ENCODE measurements around the gene PIP4K2A. TPM values are rescaled to one million over a fixed set of nuclear protein-coding genes. Genes with fewer than 3 reads are reported as not detected.
A peak's percentile ranks its signal among the peaks of the same experiment; 100 is the strongest.

The PIP4K2A gene
- total RNA-seq, 2 experiments from 2014 or later = 126 to 137 TPM

DNA sequence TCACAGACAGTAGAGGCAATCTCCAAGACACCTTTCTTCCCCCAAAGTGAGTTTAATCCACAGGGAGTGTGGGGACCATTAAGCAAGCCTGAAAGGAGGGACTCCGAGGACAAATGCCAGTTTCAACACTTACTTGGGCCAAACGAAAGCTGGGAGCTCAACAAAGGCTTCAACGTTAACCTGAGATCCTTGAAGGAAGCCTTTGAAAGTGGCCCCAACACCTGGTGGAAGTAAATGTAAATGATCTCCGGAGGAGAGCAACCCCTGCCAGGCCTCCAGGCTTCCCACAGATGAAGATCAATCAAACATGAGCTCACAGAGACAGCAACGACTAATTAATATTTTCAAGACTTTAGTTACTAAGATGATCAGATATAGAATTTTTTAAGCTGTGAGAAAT, 103.8 kb downstream of the PIP4K2A start:
- Mint-ChIP-seq H3K4me1 (peaks cover 93% of the 10 kb centered on the region), H3K36me3 (ENCODE audit: low read depth) (peaks cover 53% of the 10 kb centered on the region), H3K27ac (peak overlapping the region; percentile 88), H3K9me3 (peaks cover 2% of the 10 kb centered on the region), H3K27me3 (no peaks in the 10 kb centered on the region), H3K4me3 (peak overlapping the region; percentile 44)
- ChIA-PET CTCF (interaction anchor here (1.0 to 5.6 kb wide), 7 partner anchors 10 to 608 kb away, joined by 3 to 28 read pairs (median 5); partner anchors contain the start of gene PIP4K2A), POLR2A (interaction anchor here (0.6 to 12.8 kb wide), 9 partner anchors 9 to 270 kb away, joined by 3 to 198 read pairs (median 17); no protein-coding TSS in a partner anchor)
- DNase-seq = no peak

DNA sequence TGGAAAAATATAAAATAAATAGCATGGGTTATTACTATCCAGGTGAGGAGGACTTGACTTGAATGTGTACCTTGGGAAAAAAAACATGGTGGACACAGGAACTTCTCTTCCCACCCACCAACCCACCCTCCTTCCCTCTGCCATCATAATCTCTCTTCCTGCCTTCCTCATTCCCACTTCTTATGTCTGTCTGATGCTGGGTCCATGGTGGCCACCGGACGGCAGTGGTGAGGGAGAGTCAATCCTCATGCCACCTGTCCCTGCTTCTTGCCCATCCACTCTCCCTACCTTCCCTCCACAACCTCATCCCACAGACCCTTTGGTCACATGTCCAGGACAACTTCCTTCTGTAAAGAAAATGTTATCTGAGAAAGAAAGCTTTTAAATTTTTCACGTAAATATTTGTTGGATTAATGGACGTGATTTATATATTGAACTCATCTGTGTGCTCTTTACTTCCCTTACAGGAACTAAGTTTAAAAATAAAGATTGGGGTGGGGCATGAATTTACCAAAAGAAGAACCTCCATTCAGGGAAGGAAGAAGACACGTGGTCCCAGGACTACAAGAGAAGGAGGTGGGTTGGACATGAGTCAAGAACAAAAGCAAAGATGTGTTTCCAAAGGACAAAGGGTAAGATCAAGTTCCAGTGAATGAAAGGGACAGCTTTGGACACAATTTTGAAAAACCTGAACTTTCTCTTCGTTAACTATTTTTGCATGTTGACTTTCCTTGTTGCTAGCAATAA, 104.5 kb downstream of the PIP4K2A start:
- peaks cover 93% of the 10 kb centered on the region for H3K4me1 Mint-ChIP-seq
- peaks cover 59% of the 10 kb centered on the region for H3K36me3 Mint-ChIP-seq (ENCODE audit: low read depth)
- ChIA-PET POLR2A (interaction anchor here (1.4 to 12.8 kb wide), 7 partner anchors 9 to 173 kb away, joined by 5 to 198 read pairs (median 19); no protein-coding TSS in a partner anchor), CTCF (interaction anchor here (1.0 to 5.6 kb wide), 4 partner anchors 10 to 36 kb away, joined by 4 to 28 read pairs (median 8); no protein-coding TSS in a partner anchor)
- DNase-seq = no peak
- H3K27me3 Mint-ChIP-seq = no peaks in the 10 kb centered on the region
- no peak overlapping the region for H3K4me3 Mint-ChIP-seq
- H3K27ac Mint-ChIP-seq = peak overlapping the region; percentile 88
- peaks cover 2% of the 10 kb centered on the region for H3K9me3 Mint-ChIP-seq

DNA sequence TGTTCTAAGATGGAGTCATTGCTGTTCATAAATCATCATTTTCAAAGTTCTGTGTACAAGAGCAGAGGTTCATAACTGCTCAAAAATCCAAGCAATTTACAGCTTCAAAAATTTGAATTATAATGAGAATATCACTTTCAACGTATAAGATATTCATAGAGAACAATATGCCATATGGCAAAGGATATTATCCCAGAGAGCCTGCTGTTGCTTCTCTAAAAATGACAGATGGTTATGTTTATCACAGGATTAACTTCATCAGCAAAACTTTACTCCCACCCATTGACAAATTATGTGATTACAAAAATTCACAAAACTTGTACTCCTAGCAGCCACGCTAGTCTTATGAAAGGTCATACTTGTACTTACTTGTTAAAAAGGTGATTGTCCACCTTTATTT, 105.1 kb downstream of the PIP4K2A start:
- ChIA-PET CTCF (interaction anchor here (5.6 kb wide), 1 partner anchor 21 kb away, joined by 28 read pairs; no protein-coding TSS in a partner anchor), POLR2A (interaction anchor here (12.8 kb wide), 1 partner anchor 18 kb away, joined by 198 read pairs; no protein-coding TSS in a partner anchor)
- peaks cover 93% of the 10 kb centered on the region for H3K4me1 Mint-ChIP-seq
- peaks cover 63% of the 10 kb centered on the region for H3K36me3 Mint-ChIP-seq (ENCODE audit: low read depth)
- no peak overlapping the region for H3K27ac Mint-ChIP-seq
- H3K4me3 Mint-ChIP-seq = no peak overlapping the region
- H3K27me3 Mint-ChIP-seq = no peaks in the 10 kb centered on the region
- H3K9me3 Mint-ChIP-seq = peaks cover 2% of the 10 kb centered on the region
- DNase-seq = no peak

DNA sequence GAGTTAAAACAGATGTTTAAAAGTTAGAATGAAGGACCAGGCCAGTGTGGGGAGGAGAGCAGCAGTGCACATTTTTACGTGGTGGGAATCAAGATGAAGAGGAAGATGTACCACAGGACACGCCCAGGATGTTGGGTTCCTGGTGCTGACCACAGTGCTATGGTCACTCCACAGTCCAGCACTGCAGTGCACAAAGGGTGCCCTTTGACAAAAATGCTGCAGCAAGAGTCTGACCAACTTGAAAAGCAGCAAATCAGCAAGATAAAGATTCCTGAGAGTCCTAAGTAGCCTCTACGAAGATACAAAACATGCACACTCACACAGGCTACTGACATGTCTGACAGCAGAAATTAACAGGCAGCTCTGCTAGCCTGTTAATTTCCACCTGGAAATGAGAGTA, 107.1 kb downstream of the PIP4K2A start:
- Mint-ChIP-seq H3K4me3 (no peak overlapping the region), H3K9me3 (peaks cover 2% of the 10 kb centered on the region), H3K27me3 (no peaks in the 10 kb centered on the region), H3K27ac (peak overlapping the region; percentile 63), H3K36me3 (ENCODE audit: low read depth) (peaks cover 61% of the 10 kb centered on the region), H3K4me1 (peaks cover 79% of the 10 kb centered on the region)
- CTCF ChIA-PET = interaction anchor here (1.4 kb wide), 1 partner anchor 33 kb away, joined by 3 read pairs; no protein-coding TSS in a partner anchor
- DNase-seq = no peak
- POLR2A ChIA-PET = interaction anchor here (4.6 kb wide), 1 partner anchor 23 kb away, joined by 22 read pairs; no protein-coding TSS in a partner anchor

DNA sequence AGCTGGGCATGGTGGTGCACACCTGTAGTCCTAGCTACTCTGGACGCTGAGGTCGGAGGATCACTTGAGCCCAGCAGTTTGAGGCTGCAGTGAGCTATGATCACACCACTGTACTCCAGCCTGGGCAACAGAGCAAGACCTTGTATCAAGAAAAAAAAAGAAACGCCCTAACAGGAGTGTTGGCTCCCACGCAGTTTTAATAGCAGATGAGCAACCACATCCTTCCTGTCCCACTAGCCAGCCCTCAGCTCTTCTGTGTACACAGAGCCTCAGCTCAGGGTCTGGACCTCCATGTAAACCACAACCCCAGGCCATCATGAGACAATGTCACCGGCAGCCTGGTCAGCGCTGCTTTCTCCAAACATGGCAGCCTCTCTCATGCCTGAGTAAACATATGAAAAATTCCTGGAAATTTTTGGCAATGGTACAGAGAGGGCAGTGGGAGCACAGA, 108.2 kb downstream of the PIP4K2A start:
- peak overlapping the region; percentile 64 for H3K27ac Mint-ChIP-seq
- H3K4me1 Mint-ChIP-seq = peaks cover 78% of the 10 kb centered on the region
- POLR2A ChIA-PET = interaction anchor here (0.7 to 4.6 kb wide), 7 partner anchors 24 to 603 kb away, joined by 3 to 22 read pairs (median 4); partner anchors contain the start of genes COMMD3, DNAJC1 and PIP4K2A
- peak; percentile 59 for DNase-seq
- no peaks in the 10 kb centered on the region for H3K27me3 Mint-ChIP-seq
- H3K4me3 Mint-ChIP-seq = peak overlapping the region; percentile 35
- CTCF ChIA-PET = interaction anchor here (1.1 to 1.2 kb wide), 2 partner anchors 40 to 75 kb away, joined by 3 read pairs; no protein-coding TSS in a partner anchor
- peaks cover 2% of the 10 kb centered on the region for H3K9me3 Mint-ChIP-seq
- peaks cover 70% of the 10 kb centered on the region for H3K36me3 Mint-ChIP-seq (ENCODE audit: low read depth)

DNA sequence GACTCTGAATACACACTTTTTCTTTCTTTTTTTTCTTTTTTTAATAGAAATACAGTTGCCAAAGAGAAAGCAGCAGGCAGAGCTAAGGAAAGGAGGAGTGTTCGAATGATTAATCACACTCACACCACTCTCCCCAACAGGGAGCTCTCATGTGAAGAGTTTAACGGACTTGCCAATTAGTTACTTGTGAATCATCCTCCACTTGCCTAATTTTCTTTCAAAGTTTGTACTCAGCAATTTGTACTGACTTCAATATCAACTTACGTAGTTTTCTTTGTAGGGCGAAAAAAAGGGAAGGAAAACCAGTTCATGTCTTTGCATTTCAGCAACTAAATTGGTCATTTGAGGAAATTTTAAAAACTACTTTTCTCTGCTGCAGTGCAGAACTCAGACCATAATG, 109.2 kb downstream of the PIP4K2A start:
- Mint-ChIP-seq H3K27me3 (no peaks in the 10 kb centered on the region), H3K9me3 (peaks cover 2% of the 10 kb centered on the region), H3K4me3 (peak overlapping the region; percentile 28), H3K27ac (peak overlapping the region; percentile 84), H3K36me3 (ENCODE audit: low read depth) (peaks cover 71% of the 10 kb centered on the region), H3K4me1 (peaks cover 77% of the 10 kb centered on the region)
- POLR2A ChIA-PET = interaction anchor here (1.1 to 4.6 kb wide), 6 partner anchors 10 to 602 kb away, joined by 3 to 22 read pairs (median 6); partner anchors contain the start of gene DNAJC1
- CTCF ChIA-PET = interaction anchor here (1.0 to 1.2 kb wide), 2 partner anchors 31 to 78 kb away, joined by 3 read pairs; no protein-coding TSS in a partner anchor
- no peak for DNase-seq

DNA sequence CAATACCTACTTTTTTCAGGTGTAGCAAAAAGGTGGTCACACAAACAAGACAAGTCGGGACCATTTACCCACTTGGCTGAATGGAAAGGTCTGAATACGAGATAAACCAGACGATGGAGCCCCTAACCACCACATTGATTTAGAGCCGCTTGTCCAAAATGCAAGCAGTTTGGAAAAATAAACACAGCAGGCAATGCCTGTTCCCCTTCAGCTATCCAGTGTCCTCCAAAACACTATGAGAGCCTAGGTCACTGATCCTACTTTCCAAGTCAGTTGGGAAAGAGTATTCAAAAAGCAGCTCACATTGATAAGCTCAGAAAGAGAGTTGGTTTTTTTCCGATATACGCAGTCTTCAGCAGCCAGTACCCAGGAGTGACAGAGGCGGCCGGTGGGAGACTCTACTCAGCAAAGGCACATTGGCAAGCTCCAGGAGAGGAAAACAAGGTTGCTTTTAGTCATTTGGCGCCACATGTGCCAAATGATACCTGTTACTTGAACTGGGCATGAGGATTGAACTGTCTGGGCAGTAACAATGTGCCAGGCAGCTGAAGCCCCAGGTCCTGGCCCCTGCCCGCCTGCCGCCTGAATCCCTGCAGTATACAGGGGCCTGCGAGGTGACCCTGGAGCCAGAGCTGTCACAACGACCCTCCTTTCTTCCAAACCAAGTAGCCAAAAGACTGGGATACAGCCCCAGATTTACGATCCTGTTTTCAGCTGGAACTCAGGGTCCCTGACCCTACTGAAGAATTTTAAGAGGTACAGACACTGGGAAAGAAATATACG, 109.8 kb downstream of the PIP4K2A start:
- no peaks in the 10 kb centered on the region for H3K9me3 Mint-ChIP-seq
- H3K4me1 Mint-ChIP-seq = peaks cover 78% of the 10 kb centered on the region
- H3K27me3 Mint-ChIP-seq = no peaks in the 10 kb centered on the region
- DNase-seq = no peak
- CTCF ChIA-PET = interaction anchor here (1.0 to 1.2 kb wide), 2 partner anchors 30 to 78 kb away, joined by 3 read pairs; no protein-coding TSS in a partner anchor
- POLR2A ChIA-PET = interaction anchor here (1.1 to 4.6 kb wide), 6 partner anchors 11 to 601 kb away, joined by 3 to 22 read pairs (median 6); partner anchors contain the start of gene DNAJC1
- peaks cover 70% of the 10 kb centered on the region for H3K36me3 Mint-ChIP-seq (ENCODE audit: low read depth)
- no peak overlapping the region for H3K27ac Mint-ChIP-seq
- no peak overlapping the region for H3K4me3 Mint-ChIP-seq

DNA sequence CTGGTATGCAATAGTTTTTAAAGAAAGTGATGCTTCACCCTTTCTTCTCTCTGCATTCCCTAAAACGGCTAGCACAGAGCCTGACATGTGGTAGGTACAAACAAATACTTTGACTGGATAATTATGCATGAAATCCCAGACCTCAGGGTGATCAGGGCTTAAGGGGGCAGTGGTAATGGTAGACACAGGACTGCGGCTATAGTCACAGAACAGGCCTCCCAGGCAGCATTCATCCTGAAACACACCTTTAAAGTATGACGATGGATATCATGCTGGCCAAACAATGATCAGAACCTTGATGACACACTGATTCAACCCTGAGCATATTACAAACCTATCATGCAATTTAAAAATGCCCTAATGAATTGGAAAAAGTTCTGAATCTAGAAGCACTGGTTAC, 110.8 kb downstream of the PIP4K2A start:
- no peaks in the 10 kb centered on the region for H3K27me3 Mint-ChIP-seq
- no peak for DNase-seq
- ChIA-PET POLR2A (interaction anchor here (4.4 kb wide), 1 partner anchor 110 kb away, joined by 23 read pairs; the partner anchor contains the start of gene PIP4K2A), CTCF (no interaction called here)
- H3K36me3 Mint-ChIP-seq (ENCODE audit: low read depth) = peaks cover 69% of the 10 kb centered on the region
- peaks cover 79% of the 10 kb centered on the region for H3K4me1 Mint-ChIP-seq
- no peak overlapping the region for H3K27ac Mint-ChIP-seq
- no peak overlapping the region for H3K4me3 Mint-ChIP-seq
- no peaks in the 10 kb centered on the region for H3K9me3 Mint-ChIP-seq

DNA sequence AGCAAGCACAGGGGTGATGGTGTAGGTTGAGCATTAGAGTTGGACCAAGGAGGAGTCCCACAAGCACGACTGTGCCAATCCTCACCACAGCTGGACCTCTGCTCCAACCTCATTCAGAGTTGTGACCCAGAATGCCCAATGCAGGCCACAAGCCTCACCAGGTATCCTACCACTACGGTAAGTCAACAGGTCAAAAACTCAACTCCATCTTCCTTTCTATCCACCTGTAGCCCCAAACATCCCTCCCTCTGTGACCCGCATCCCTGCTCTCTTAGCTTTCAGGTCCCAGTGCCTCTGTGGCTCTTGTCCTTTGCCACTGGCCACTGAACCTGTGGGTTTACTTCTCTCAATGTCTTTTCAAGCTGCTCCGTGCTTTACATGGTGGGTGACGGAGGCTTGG, 112.8 kb downstream of the PIP4K2A start:
- no peak overlapping the region for H3K4me3 Mint-ChIP-seq
- CTCF ChIA-PET = interaction anchor here (1.3 to 1.7 kb wide), 4 partner anchors 10 to 49 kb away, joined by 3 to 4 read pairs (median 4); no protein-coding TSS in a partner anchor
- peak overlapping the region; percentile 66 for H3K27ac Mint-ChIP-seq
- peaks cover 66% of the 10 kb centered on the region for H3K36me3 Mint-ChIP-seq (ENCODE audit: low read depth)
- POLR2A ChIA-PET = interaction anchor here (1.3 to 4.4 kb wide), 6 partner anchors 10 to 165 kb away, joined by 5 to 34 read pairs (median 7); partner anchors contain the start of gene PIP4K2A
- no peaks in the 10 kb centered on the region for H3K9me3 Mint-ChIP-seq
- no peak for DNase-seq
- H3K4me1 Mint-ChIP-seq = peaks cover 81% of the 10 kb centered on the region
- no peaks in the 10 kb centered on the region for H3K27me3 Mint-ChIP-seq

DNA sequence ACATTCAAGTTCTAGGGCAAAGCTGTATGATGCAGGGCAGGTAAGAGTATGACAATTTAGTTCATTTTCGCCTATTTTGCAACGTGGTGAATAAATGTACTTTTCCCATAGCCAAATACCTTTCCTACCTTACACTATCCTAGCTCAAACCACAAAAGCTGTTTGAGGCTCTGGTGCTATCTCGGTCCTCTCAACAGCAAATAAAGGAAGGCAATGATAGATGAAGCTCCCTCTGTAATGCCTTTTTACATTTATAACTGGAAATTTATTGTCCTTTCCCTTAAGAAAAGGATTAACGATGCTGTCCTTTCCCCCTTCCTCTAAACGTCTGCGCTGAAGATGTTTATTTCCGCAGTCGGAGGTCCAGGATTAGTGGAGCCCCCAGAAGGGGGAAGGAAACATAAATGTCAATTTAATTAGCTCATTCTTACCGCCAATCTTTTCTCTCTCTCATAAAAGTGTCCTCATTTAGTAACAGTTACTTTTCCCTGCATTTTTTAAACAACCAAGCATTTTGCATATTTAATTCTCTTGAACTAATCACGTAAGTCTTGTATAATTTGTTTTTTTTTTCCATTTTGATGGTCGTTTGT, 114.6 kb downstream of the PIP4K2A start:
- Mint-ChIP-seq H3K27ac (peak overlapping the region; percentile 72), H3K4me3 (no peak overlapping the region), H3K9me3 (no peaks in the 10 kb centered on the region), H3K4me1 (peaks cover 71% of the 10 kb centered on the region), H3K36me3 (ENCODE audit: low read depth) (peaks cover 59% of the 10 kb centered on the region), H3K27me3 (no peaks in the 10 kb centered on the region)
- DNase-seq = no peak
- CTCF ChIA-PET = interaction anchor here (0.8 to 1.7 kb wide), 4 partner anchors 11 to 50 kb away, joined by 3 to 5 read pairs (median 4); no protein-coding TSS in a partner anchor
- POLR2A ChIA-PET = interaction anchor here (0.9 to 4.4 kb wide), 7 partner anchors 12 to 238 kb away, joined by 3 to 34 read pairs (median 6); partner anchors contain the start of gene PIP4K2A

DNA sequence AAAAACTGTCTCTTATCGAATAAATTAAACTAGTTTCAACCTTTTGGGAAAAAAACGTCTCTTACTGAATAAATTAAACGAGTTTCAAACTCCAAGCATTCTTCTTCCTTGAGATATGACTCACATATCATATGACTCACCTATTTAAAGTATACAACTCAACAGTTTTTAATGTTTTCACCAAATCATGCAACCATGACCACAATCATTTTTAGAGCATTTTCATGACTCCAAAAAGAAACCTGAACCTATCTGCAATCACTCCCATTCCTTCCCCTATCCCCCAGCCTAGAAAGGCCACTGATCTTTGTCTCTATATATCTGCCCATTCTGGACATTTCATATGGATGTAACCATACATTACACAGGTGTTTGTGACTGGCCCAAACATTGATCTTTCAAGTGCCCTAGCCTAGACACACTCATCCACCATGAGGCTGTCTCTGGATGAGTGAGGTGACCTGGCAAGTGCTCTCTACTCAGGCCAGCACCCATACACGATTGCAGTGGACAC, 115.3 kb downstream of the PIP4K2A start:
- Mint-ChIP-seq H3K36me3 (ENCODE audit: low read depth) (peaks cover 53% of the 10 kb centered on the region), H3K4me3 (no peak overlapping the region), H3K9me3 (no peaks in the 10 kb centered on the region), H3K27ac (peak overlapping the region; percentile 72), H3K27me3 (no peaks in the 10 kb centered on the region), H3K4me1 (peaks cover 66% of the 10 kb centered on the region)
- CTCF ChIA-PET = interaction anchor here (0.8 kb wide), 2 partner anchors 12 to 25 kb away, joined by 3 to 4 read pairs; no protein-coding TSS in a partner anchor
- DNase-seq = no peak
- POLR2A ChIA-PET = interaction anchor here (0.9 to 4.4 kb wide), 6 partner anchors 13 to 238 kb away, joined by 3 to 34 read pairs (median 5); partner anchors contain the start of gene PIP4K2A
